Esophagus muscularis mucosa (tissue), 4 donors: ENCODE measurements around the gene ADAM23. TPM values are rescaled to one million over a fixed set of nuclear protein-coding genes. Genes with fewer than 3 reads are reported as not detected.

Experiments used
- DNase-seq: peaks from one replicate; pipeline ENCODE4 v3.0.0-alpha.2; 2017; ENCODE audit errors: extremely low spot score
- H3K27ac ChIP-seq, 4 donors: fragments of 200-600 bp; sonication (generic); replicated peaks in 1 of 4; 1 replicate in 3 of 4; 2 replicates in 1 of 4; pipeline ENCODE4 v1.5.1; 2016 to 2019; ENCODE audit warnings: mild to moderate bottlenecking in 1 of 4
- H3K27me3 ChIP-seq, 4 donors: fragments of 200-600 bp; sonication (generic); one replicate each; pipeline versions ENCODE4 v1.5.1 to v1.6.0; 2016 to 2019
- H3K36me3 ChIP-seq, 4 donors: fragments of 200-600 bp; sonication (generic); one replicate each; pipeline ENCODE4 v1.5.1; 2016 to 2019
- H3K4me1 ChIP-seq, 4 donors: fragments of 200-600 bp; sonication (generic); one replicate each; pipeline ENCODE4 v1.5.1; 2016 to 2019
- H3K4me3 ChIP-seq, 4 donors: fragments of 200-600 bp; sonication (generic); 1 replicate in 2 of 4; 2 replicates in 2 of 4; pipeline ENCODE4 v1.5.1; 2016 to 2019; ENCODE audit warnings: mild to moderate bottlenecking in 4 of 4, moderate library complexity in 1 of 4
- H3K9me3 ChIP-seq, 4 donors: fragments of 200-600 bp; sonication (generic); 1 replicate in 3 of 4; 2 replicates in 1 of 4; pipeline ENCODE4 v1.5.1; 2016 to 2019
- EP300 ChIP-seq: sonication (generic); formaldehyde crosslinking; IDR thresholded peaks from one replicate; pipeline ENCODE4 v1.6.1; 2017; ENCODE audit warnings: antibody characterized with exemption
- POLR2A ChIP-seq: fragments of 450-650 bp; IDR thresholded peaks from one replicate; pipeline ENCODE4 v1.6.1; 2017; ENCODE audit warnings: antibody characterized with exemption, moderate library complexity, mild to moderate bottlenecking, low read depth
- POLR2AphosphoS5 ChIP-seq, 2 donors: sonication (generic); formaldehyde crosslinking; IDR thresholded peaks; one replicate each; pipeline ENCODE4 v1.6.1; 2017; ENCODE audit warnings: antibody characterized with exemption in 2 of 2
- WGBS: methylation state at CpG from one replicate; pipeline ENCODE4 v1.1.5; 2018; 5-methylcytosine and 5-hydroxymethylcytosine counted together
- intact Hi-C: fragments of 100-400 bp; cut with DNase I; formaldehyde crosslinking; loops from one replicate; pipeline ENCODE4 v1.15.1; 2023
- total RNA-seq, 4 donors: library from RNA; depleted of rRNA; stranded (reverse); fragments of >200 nt; gene quantifications; one replicate each; pipeline versions ENCODE4 v1.1.0 to v1.2.1, GENCODE V29; 2016
- TF ChIP-seq, protein P1 (sequence below), 3 experiments: fragments of 200-600 bp in 2 of 3; fragments of 450-650 bp in 1 of 3; sonication (generic) in 2 of 3; IDR thresholded peaks; one replicate each; pipeline ENCODE4 v1.5.1; 2017 to 2019; ENCODE audit warnings: antibody characterized with exemption in 3 of 3, mild to moderate bottlenecking in 2 of 3, moderate library complexity in 1 of 3

ADAM23 gene
- total RNA-seq, 4 donors from 2014 or later, result 1.5 to 3.0 (median 2.2) TPM

DNA sequence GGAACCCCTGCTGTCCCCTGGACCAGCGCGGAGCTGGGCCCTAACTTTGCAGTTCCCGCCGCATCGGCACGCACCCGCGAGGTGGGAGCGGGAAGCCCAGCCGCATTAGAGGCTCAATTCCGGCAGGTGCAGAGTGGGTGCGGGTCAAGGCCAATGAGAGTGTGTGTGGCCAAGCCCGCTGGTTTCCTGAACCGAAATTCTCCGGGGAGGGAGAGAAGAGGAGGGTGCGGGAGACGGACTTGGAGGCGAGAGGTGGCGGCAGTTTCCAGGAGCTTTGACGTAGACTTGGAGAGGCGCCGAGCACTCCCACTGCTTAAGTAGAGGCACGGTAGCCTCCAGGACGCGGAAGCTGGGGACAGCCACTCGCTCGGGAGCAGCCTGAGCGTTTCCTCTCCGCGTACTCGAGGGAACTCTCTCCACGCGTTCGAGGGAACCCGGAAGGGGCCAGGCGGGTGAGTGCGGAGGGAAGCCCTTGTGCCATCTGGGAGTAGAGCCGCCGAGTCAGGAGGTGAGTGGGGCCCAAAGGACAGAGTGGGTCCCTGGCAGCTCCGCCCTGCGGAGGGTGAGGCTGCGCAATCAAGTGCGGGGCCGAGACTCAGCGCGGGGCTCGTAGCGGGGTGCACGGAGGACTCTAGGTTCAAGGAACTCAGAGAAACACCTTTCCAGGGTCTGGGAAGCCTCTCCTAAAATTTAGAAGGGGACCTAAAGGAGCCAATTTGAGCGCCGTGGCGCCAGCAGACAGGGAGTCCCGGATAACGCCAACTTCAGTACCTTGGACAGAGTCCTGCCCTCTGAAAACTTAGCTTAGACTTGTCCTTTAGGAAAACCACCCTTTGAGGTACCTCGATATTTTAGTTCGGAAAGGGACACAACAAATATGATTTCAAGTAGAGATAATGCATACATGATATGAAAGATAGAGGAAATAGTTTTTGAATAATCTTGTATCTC is 199.0 kb downstream of the ADAM23 start, which contains the start of gene FAM237A:
TSS of gene FAM237A (plus strand) at position 413 of the 951 bp plus-strand sequence. CDS start 1,750 bp downstream, outside the sequence.
- WGBS, result 5% methylated on average over 13 of the region's 56 CpGs
- intact Hi-C loops, result no loop called here
- Histone ChIP-seq H3K27ac (no peak within 1 kb of the TSS), H3K36me3 (no peaks in the 10 kb centered on the region), H3K27me3 (peaks cover 0 to 49% (median 14%) of the 10 kb centered on the region in 4 donors), H3K4me3 (no peak within 1 kb of the TSS), H3K9me3 (no peaks in the 10 kb centered on the region), H3K4me1 (peaks cover 0 to 9% (median 2%) of the 10 kb centered on the region in 4 donors)
- DNase-seq, result no peak
- no peak for TF ChIP-seq EP300
- TF ChIP-seq, protein P1, sequence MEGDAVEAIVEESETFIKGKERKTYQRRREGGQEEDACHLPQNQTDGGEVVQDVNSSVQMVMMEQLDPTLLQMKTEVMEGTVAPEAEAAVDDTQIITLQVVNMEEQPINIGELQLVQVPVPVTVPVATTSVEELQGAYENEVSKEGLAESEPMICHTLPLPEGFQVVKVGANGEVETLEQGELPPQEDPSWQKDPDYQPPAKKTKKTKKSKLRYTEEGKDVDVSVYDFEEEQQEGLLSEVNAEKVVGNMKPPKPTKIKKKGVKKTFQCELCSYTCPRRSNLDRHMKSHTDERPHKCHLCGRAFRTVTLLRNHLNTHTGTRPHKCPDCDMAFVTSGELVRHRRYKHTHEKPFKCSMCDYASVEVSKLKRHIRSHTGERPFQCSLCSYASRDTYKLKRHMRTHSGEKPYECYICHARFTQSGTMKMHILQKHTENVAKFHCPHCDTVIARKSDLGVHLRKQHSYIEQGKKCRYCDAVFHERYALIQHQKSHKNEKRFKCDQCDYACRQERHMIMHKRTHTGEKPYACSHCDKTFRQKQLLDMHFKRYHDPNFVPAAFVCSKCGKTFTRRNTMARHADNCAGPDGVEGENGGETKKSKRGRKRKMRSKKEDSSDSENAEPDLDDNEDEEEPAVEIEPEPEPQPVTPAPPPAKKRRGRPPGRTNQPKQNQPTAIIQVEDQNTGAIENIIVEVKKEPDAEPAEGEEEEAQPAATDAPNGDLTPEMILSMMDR (IDR thresholded peaks at IDR 0.05), result no peak
- no peak for TF ChIP-seq POLR2AphosphoS5 (IDR thresholded peaks at IDR 0.05)
- no peak for TF ChIP-seq POLR2A

DNA sequence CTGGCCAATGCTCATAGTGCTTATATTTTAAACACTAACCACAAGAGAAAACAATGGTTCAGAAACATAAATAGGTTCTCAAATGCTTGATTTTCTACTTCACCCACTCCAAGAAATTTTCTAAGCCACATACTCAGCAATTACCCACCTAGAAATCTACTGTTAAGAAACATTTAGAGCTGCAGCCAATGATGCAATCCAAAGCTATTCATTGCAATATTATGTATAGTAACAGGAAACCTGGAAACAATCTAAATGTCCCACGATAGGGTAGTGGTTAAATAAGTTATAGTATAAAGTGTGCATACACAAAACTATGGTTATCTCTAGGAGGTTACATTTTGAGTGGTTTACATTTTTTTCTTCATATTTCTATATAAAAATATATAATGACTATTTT is 204.7 kb downstream of the ADAM23 start:
- TF ChIP-seq POLR2A (no peak), EP300 (no peak), POLR2AphosphoS5 (IDR thresholded peaks at IDR 0.05) (no peak)
- TF ChIP-seq, protein P1 (IDR thresholded peaks at IDR 0.05), result no peak
- intact Hi-C loops, result no loop called here
- no peaks in the 10 kb centered on the region for H3K36me3 ChIP-seq
- no peaks in the 10 kb centered on the region for H3K4me1 ChIP-seq
- no peak overlapping the region for H3K4me3 ChIP-seq
- no peak overlapping the region for H3K27ac ChIP-seq
- peaks cover 0 to 12% (median 0%) of the 10 kb centered on the region in 4 donors for H3K27me3 ChIP-seq
- H3K9me3 ChIP-seq, result no peaks in the 10 kb centered on the region
- DNase-seq, result no peak
- WGBS, result 66% methylated on average over 1 of the region's 1 CpG

DNA sequence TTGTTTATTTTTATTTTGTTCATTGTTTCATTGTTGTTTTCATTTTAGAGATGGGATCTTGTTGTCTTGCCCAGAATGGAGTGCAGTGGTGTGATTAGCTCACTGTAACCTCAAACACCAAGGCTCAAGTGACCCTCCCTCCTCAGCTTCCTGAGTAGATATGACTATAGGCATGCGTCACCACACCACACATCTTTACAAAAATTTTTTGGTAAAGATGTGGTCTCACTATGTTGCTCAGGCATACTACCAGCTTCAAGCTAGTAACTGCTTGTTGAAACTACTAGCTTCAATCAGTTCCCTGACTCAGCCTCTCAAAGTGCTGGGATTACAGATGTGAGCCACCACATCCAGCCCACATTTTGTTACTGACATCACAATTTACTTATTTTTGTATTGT is 213.8 kb downstream of the ADAM23 start:
- no peak for DNase-seq
- no peaks in the 10 kb centered on the region for H3K4me1 ChIP-seq
- intact Hi-C loops, result no loop called here
- H3K9me3 ChIP-seq, result peaks cover 0 to 5% (median 0%) of the 10 kb centered on the region in 4 donors
- WGBS, result 93% methylated on average over 1 of the region's 1 CpG
- H3K4me3 ChIP-seq, result no peak overlapping the region
- TF ChIP-seq, protein P1 (IDR thresholded peaks at IDR 0.05), result no peak
- no peak for TF ChIP-seq POLR2A
- no peak for TF ChIP-seq POLR2AphosphoS5 (IDR thresholded peaks at IDR 0.05)
- no peak for TF ChIP-seq EP300
- H3K27me3 ChIP-seq, result no peaks in the 10 kb centered on the region
- H3K36me3 ChIP-seq, result no peaks in the 10 kb centered on the region
- no peak overlapping the region for H3K27ac ChIP-seq

- intact Hi-C loops, result no loop called here
- TF ChIP-seq POLR2A (no peak), EP300 (no peak), POLR2AphosphoS5 (IDR thresholded peaks at IDR 0.05) (no peak)
- TF ChIP-seq, protein P1 (IDR thresholded peaks at IDR 0.05), result no peak
- Histone ChIP-seq H3K36me3 (no peaks in the 10 kb centered on the region), H3K4me3 (no peak overlapping the region), H3K4me1 (no peaks in the 10 kb centered on the region), H3K9me3 (no peaks in the 10 kb centered on the region), H3K27me3 (peaks cover 0 to 19% (median 0%) of the 10 kb centered on the region in 4 donors), H3K27ac (no peak overlapping the region)
- no peak for DNase-seq
- 81% methylated on average over 3 of the region's 3 CpGs for WGBS
Observed at GRCh38 chr2:206665251-206665650, 221.9 kb downstream of the ADAM23 start.

Other genes with a start within 250 kb of the ADAM23 start
- gene ZDBF2, start 168.9 kb upstream of the ADAM23 start, total RNA-seq, result 10 to 100 TPM; 10.6 to 14.0 (median 12.1) TPM
- gene FAM237A, start 199.0 kb downstream of the ADAM23 start, total RNA-seq, result not detected